Measurements from ENCODE around the gene CIZ1.

Gene CIZ1

GRCh38 chr9:128203707-128204551 lies 12.6 kb upstream of the CIZ1 start:
- Mint-ChIP-seq H3K4me1 (peaks cover 21% of the 10 kb centered on the region), H3K27ac (no peak overlapping the region), H3K9me3 (no peaks in the 10 kb centered on the region), H3K36me3 (no peaks in the 10 kb centered on the region), H3K4me3 (peak overlapping the region; percentile 60)
- ATAC-seq, result no peak
- DNase-seq (ENCODE audit: low spot score in 2 of 2), result no peak

GRCh38 chr9:128203024-128203706 lies 11.8 kb upstream of the CIZ1 start, which contains the start of gene DNM1:
DNM1 (plus strand) TSS chr9:128203379; CDS start chr9:128203471, 92 bp downstream.
- ATAC-seq (peak; percentile 88), DNase-seq (ENCODE audit: low spot score in 2 of 2) (peak; percentile 80 to 84)
- no peaks in the 10 kb centered on the region for H3K36me3 Mint-ChIP-seq
- peak within 1 kb of the TSS; percentile 60 for H3K4me3 Mint-ChIP-seq
- H3K4me1 Mint-ChIP-seq, result peaks cover 21% of the 10 kb centered on the region
- peak within 1 kb of the TSS; percentile 46 for H3K27ac Mint-ChIP-seq
- H3K9me3 Mint-ChIP-seq, result no peaks in the 10 kb centered on the region

GRCh38 chr9:128202648-128203023 lies 11.3 kb upstream of the CIZ1 start:
- peak overlapping the region; percentile 46 for H3K27ac Mint-ChIP-seq

GRCh38 chr9:128201441-128202369 lies 10.3 kb upstream of the CIZ1 start:
- peak; percentile 61 for ATAC-seq
- Mint-ChIP-seq H3K4me1 (peaks cover 21% of the 10 kb centered on the region), H3K36me3 (no peaks in the 10 kb centered on the region), H3K4me3 (peak overlapping the region; percentile 60), H3K9me3 (no peaks in the 10 kb centered on the region), H3K27ac (no peak overlapping the region)
- no peak for DNase-seq (ENCODE audit: low spot score in 2 of 2)

More at GRCh38 chr9:128202648-128203023, 11.3 kb upstream of the CIZ1 start:
- Mint-ChIP-seq H3K36me3 (no peaks in the 10 kb centered on the region), H3K9me3 (no peaks in the 10 kb centered on the region), H3K4me3 (peak overlapping the region; percentile 60), H3K4me1 (peaks cover 21% of the 10 kb centered on the region)
- ATAC-seq, result no peak
- DNase-seq (ENCODE audit: low spot score in 2 of 2), result no peak

- DNase-seq (ENCODE audit: low spot score in 2 of 2), result no peak
- Mint-ChIP-seq H3K9me3 (no peaks in the 10 kb centered on the region), H3K4me3 (no peak overlapping the region), H3K27ac (no peak overlapping the region), H3K36me3 (peaks cover 27% of the 10 kb centered on the region), H3K4me1 (peaks cover 31% of the 10 kb centered on the region)
- no peak for ATAC-seq
Measured at GRCh38 chr9:128193469-128194096, 2.2 kb upstream of the CIZ1 start.

GRCh38 chr9:128192601-128193371 lies 1.4 kb upstream of the CIZ1 start:
- Mint-ChIP-seq H3K27ac (no peak overlapping the region), H3K36me3 (peaks cover 35% of the 10 kb centered on the region), H3K9me3 (no peaks in the 10 kb centered on the region), H3K4me1 (peaks cover 38% of the 10 kb centered on the region), H3K4me3 (peak overlapping the region; percentile 96)
- DNase-seq (ENCODE audit: low spot score in 2 of 2), result no peak
- no peak for ATAC-seq

GRCh38 chr9:128190516-128191405 lies 611 bp downstream of the CIZ1 start:
- ATAC-seq (peak; percentile 63), DNase-seq (ENCODE audit: low spot score in 2 of 2) (no peak)
- H3K27ac Mint-ChIP-seq, result peak overlapping the region; percentile 96
- H3K4me3 Mint-ChIP-seq, result peak overlapping the region; percentile 96
- peaks cover 47% of the 10 kb centered on the region for H3K4me1 Mint-ChIP-seq
- peaks cover 47% of the 10 kb centered on the region for H3K36me3 Mint-ChIP-seq
- H3K9me3 Mint-ChIP-seq, result no peaks in the 10 kb centered on the region

GRCh38 chr9:128190013-128190412 lies 1.4 kb downstream of the CIZ1 start:
- no peaks in the 10 kb centered on the region for H3K9me3 Mint-ChIP-seq
- peaks cover 51% of the 10 kb centered on the region for H3K4me1 Mint-ChIP-seq
- H3K36me3 Mint-ChIP-seq, result peaks cover 55% of the 10 kb centered on the region
- ATAC-seq, result no peak
- peak overlapping the region; percentile 96 for H3K27ac Mint-ChIP-seq
- no peak for DNase-seq (ENCODE audit: low spot score in 2 of 2)
- peak overlapping the region; percentile 96 for H3K4me3 Mint-ChIP-seq

GRCh38 chr9:128188209-128188608 lies 3.2 kb downstream of the CIZ1 start:
- DNase-seq (ENCODE audit: low spot score in 2 of 2), result no peak
- Mint-ChIP-seq H3K27ac (peak overlapping the region; percentile 34), H3K4me3 (no peak overlapping the region), H3K36me3 (peaks cover 73% of the 10 kb centered on the region), H3K9me3 (no peaks in the 10 kb centered on the region), H3K4me1 (peaks cover 56% of the 10 kb centered on the region)
- no peak for ATAC-seq

- Mint-ChIP-seq H3K9me3 (no peaks in the 10 kb centered on the region), H3K36me3 (peaks cover 81% of the 10 kb centered on the region), H3K4me1 (peaks cover 59% of the 10 kb centered on the region), H3K4me3 (no peak overlapping the region), H3K27ac (no peak overlapping the region)
- no peak for ATAC-seq
- DNase-seq (ENCODE audit: low spot score in 2 of 2), result no peak
Measured at GRCh38 chr9:128187361-128187760, 4.0 kb downstream of the CIZ1 start.

GRCh38 chr9:128185979-128186965 lies 5.1 kb downstream of the CIZ1 start:
- ATAC-seq (no peak), DNase-seq (ENCODE audit: low spot score in 2 of 2) (no peak)
- Mint-ChIP-seq H3K36me3 (peaks cover 82% of the 10 kb centered on the region), H3K4me3 (no peak overlapping the region), H3K9me3 (no peaks in the 10 kb centered on the region), H3K4me1 (peaks cover 58% of the 10 kb centered on the region), H3K27ac (peak overlapping the region; percentile 64)

GRCh38 chr9:128182893-128183588 lies 8.3 kb downstream of the CIZ1 start:
- no peaks in the 10 kb centered on the region for H3K9me3 Mint-ChIP-seq

More at GRCh38 chr9:128182893-128183588, 8.3 kb downstream of the CIZ1 start:
- Mint-ChIP-seq H3K27ac (peak overlapping the region; percentile 71), H3K4me1 (peaks cover 33% of the 10 kb centered on the region), H3K4me3 (no peak overlapping the region), H3K36me3 (peaks cover 82% of the 10 kb centered on the region)
- ATAC-seq (no peak), DNase-seq (ENCODE audit: low spot score in 2 of 2) (no peak)
